ENCODE data around the gene ZNF444.
"Not testable (repeated sequence)": the region's sequence is repeated elsewhere in the genome, so short reads cannot be mapped to it uniquely, and the experiment has no call there.

The ZNF444 gene

DNA sequence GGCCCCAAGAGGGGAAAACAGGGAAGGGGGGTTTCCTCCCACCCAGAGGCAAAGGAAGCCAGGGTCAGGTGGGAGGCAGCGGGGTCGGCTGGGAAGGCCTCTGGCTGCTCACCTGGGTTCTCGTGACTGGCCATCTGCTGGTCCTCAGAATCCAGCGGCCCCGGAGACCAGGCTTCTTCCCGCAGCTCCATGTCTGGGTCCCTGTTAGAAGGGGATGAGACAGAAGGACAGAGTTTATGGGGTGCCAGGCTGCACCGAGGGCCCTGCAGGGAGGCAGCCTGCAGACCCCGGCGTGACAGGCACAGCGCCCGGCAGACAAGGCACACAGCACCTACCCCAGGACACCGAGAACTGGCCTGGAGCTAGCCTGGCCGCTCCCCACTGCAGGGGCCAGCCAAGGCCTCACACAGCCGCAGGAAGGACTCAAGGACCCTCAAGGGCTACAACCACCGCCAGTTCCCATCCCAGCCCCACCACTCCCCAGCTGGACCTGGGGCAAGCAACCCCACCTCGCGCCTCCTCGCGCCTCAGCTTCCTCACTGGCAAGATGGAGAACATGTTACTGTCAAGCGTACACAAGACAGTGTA, 38.0 kb upstream of the ZNF444 start:
- Histone ChIP-seq H3K27me3 (replicated peaks in 2 of 5; ENCODE audit: control insufficient read depth in 4 of 5, insufficient read depth in 5 of 5, low read length in 4 of 5) (no peaks in the 10 kb centered on the region), H3K4me1 (ENCODE audit: control extremely low read depth in 1 of 4, control insufficient read depth in 4 of 4, insufficient read depth in 4 of 4, low read length in 3 of 4) (peaks cover 5 to 66% (median 59%) of the 10 kb centered on the region in 4 experiments), H3K36me3 (ENCODE audit: control insufficient read depth in 4 of 4, insufficient read depth in 4 of 4, low read length in 3 of 4) (peaks cover 3 to 59% (median 24%) of the 10 kb centered on the region in 4 experiments), H3K27ac (ENCODE audit: insufficient read depth in 1 of 2, low read depth in 1 of 2, low read length in 2 of 2, poor library complexity in 1 of 2, severe bottlenecking in 2 of 2) (peak overlapping the region in 1 of 2 experiments; percentile 49), H3K4me3 (ENCODE audit: control insufficient read depth in 1 of 7, extremely low read depth in 1 of 7, insufficient read depth in 4 of 7, low read depth in 2 of 7, low read length in 6 of 7) (peak overlapping the region in 3 of 7 experiments; percentile 24 to 39 (median 36)), H3K9me3 (ENCODE audit: control extremely low read depth in 1 of 5, control insufficient read depth in 4 of 5, insufficient read depth in 2 of 5, low read depth in 1 of 5, low read length in 4 of 5) (no peaks in the 10 kb centered on the region)
- ChIA-PET CTCF (interaction anchor here (1.0 kb wide), 1 partner anchor 12 kb away, joined by 4 read pairs; no protein-coding TSS in a partner anchor), POLR2A (interaction anchor here (0.8 kb wide), 1 partner anchor 15 kb away, joined by 3 read pairs; no protein-coding TSS in a partner anchor)
- DNase-seq: peak in 2 of 3 donors; percentile 46 to 55
- whole genome bisulfite sequencing (ENCODE audit: insufficient coverage): 54% methylated on average over 16 of the region's 20 CpGs

DNA sequence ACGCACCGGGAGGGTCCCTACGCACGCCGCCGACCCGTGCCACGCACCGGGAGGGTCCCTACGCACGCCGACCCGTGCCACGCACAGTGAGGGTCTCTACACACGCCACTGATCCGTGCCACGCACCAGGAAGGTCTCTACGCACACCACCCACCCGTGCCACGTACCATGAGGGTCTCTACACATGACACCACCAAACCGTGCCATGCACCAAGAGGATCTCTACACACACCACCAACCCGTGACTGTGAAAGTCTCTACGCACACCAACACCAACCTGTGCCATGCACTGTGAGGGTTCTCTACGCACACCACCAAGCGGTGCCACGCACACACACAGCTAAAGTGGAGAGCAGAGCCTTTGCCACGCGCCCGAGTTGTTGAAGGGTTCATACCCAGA, 36.7 kb upstream of the ZNF444 start:
- WGBS (ENCODE audit: insufficient coverage): 91% methylated on average over 28 of the region's 29 CpGs
- H3K27ac ChIP-seq (ENCODE audit: insufficient read depth in 1 of 2, low read depth in 1 of 2, low read length in 2 of 2, poor library complexity in 1 of 2, severe bottlenecking in 2 of 2): peak overlapping the region in 1 of 2 experiments; percentile 14
- CTCF ChIA-PET: interaction anchor here (1.1 to 2.6 kb wide), 5 partner anchors 14 to 229 kb away, joined by 3 to 16 read pairs (median 7); no protein-coding TSS in a partner anchor

DNA sequence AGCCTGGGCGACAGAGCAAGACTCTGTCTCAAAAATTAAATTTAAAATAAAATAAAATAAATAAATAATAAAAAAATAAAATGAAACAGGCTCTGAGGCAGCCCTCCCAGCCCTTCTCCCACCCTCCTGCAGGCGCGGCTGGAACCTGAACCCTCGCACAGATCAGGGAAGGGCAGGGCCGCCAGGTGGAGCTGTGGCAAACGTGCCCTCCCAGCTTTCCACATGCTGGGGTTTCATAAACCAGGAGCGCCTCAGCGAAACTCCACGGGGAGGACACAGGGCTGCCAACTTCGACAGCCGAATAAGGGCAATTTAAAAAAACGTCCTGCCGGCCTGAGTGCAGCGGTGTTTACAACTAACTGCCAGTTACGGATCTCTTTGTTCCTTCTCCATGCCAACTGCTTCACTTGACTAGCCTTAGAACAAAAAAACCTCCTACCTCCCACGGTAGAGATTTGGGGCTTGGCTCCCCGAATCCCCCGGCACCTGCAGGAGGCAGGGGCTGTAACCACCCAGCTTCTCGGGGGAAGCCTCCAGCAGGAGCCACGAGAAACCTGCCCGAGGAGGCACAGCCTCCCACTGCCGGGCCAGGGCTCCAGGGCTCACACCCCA, 35.9 kb upstream of the ZNF444 start:
- 1% methylated on average over 17 of the region's 22 CpGs for WGBS (ENCODE audit: insufficient coverage)
- Histone ChIP-seq H3K4me3 (ENCODE audit: control insufficient read depth in 1 of 7, extremely low read depth in 1 of 7, insufficient read depth in 4 of 7, low read depth in 2 of 7, low read length in 6 of 7) (peak overlapping the region in 4 of 7 experiments; percentile 25 to 58 (median 38)), H3K27me3 (replicated peaks in 2 of 5; ENCODE audit: control insufficient read depth in 4 of 5, insufficient read depth in 5 of 5, low read length in 4 of 5) (no peaks in the 10 kb centered on the region), H3K4me1 (ENCODE audit: control extremely low read depth in 1 of 4, control insufficient read depth in 4 of 4, insufficient read depth in 4 of 4, low read length in 3 of 4) (peaks cover 6 to 85% (median 79%) of the 10 kb centered on the region in 4 experiments), H3K9me3 (ENCODE audit: control extremely low read depth in 1 of 5, control insufficient read depth in 4 of 5, insufficient read depth in 2 of 5, low read depth in 1 of 5, low read length in 4 of 5) (no peaks in the 10 kb centered on the region), H3K36me3 (ENCODE audit: control insufficient read depth in 4 of 4, insufficient read depth in 4 of 4, low read length in 3 of 4) (peaks cover 0 to 46% (median 9%) of the 10 kb centered on the region in 4 experiments), H3K27ac (ENCODE audit: insufficient read depth in 1 of 2, low read depth in 1 of 2, low read length in 2 of 2, poor library complexity in 1 of 2, severe bottlenecking in 2 of 2) (peak overlapping the region in 1 of 2 experiments; percentile 65)
- POLR2A ChIA-PET: interaction anchor here (0.6 kb wide), 1 partner anchor 14 kb away, joined by 3 read pairs; no protein-coding TSS in a partner anchor
- CTCF ChIA-PET: interaction anchor here (0.6 to 2.6 kb wide), 8 partner anchors 8 to 240 kb away, joined by 3 to 16 read pairs (median 4); no protein-coding TSS in a partner anchor
- peak; percentile 84 to 91 (median 88) for DNase-seq

More for the DNA sequence above, 36.7 kb upstream of the ZNF444 start:
- H3K9me3 ChIP-seq (ENCODE audit: control extremely low read depth in 1 of 5, control insufficient read depth in 4 of 5, insufficient read depth in 2 of 5, low read depth in 1 of 5, low read length in 4 of 5): no peaks in the 10 kb centered on the region
- DNase-seq: no peak
- POLR2A ChIA-PET: no interaction called here
- no peak overlapping the region for H3K4me3 ChIP-seq (ENCODE audit: control insufficient read depth in 1 of 7, extremely low read depth in 1 of 7, insufficient read depth in 4 of 7, low read depth in 2 of 7, low read length in 6 of 7)
- H3K27me3 ChIP-seq (replicated peaks in 2 of 5; ENCODE audit: control insufficient read depth in 4 of 5, insufficient read depth in 5 of 5, low read length in 4 of 5): no peaks in the 10 kb centered on the region
- peaks cover 6 to 79% (median 72%) of the 10 kb centered on the region in 4 experiments for H3K4me1 ChIP-seq (ENCODE audit: control extremely low read depth in 1 of 4, control insufficient read depth in 4 of 4, insufficient read depth in 4 of 4, low read length in 3 of 4)
- H3K36me3 ChIP-seq (ENCODE audit: control insufficient read depth in 4 of 4, insufficient read depth in 4 of 4, low read length in 3 of 4): peaks cover 0 to 53% (median 14%) of the 10 kb centered on the region in 4 experiments

DNA sequence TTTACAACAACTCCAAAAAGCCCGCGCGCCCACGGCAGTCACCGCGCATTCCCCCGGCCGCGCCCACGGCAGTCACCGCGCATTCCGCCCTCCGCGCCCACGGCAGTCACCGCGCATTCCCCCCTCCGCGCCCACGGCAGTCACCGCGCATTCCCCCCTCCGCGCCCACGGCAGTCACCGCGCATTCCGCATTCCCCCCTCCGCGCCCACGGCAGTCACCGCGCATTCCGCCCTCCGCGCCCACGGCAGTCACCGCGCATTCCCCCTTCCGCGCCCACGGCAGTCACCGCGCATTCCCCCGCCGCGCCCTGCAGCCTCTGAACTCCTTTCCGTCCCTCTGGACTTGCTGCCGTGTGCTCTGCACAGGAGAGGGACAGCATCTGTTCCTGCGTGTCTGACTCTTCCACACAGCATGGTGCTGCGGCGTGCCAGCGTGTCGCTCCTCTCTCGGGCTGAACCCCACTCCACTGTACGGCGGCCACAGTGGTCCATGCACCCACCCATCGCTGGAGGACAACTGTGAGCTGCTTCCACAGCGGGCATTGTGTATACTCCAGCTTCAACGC, 35.2 kb upstream of the ZNF444 start:
- H3K4me1 ChIP-seq (ENCODE audit: control extremely low read depth in 1 of 4, control insufficient read depth in 4 of 4, insufficient read depth in 4 of 4, low read length in 3 of 4): peaks cover 8 to 92% (median 86%) of the 10 kb centered on the region in 4 experiments
- H3K36me3 ChIP-seq (ENCODE audit: control insufficient read depth in 4 of 4, insufficient read depth in 4 of 4, low read length in 3 of 4): peaks cover 0 to 39% (median 6%) of the 10 kb centered on the region in 4 experiments
- POLR2A ChIA-PET; H3K27me3 ChIP-seq (replicated peaks in 2 of 5; ENCODE audit: control insufficient read depth in 4 of 5, insufficient read depth in 5 of 5, low read length in 4 of 5); H3K9me3 ChIP-seq (ENCODE audit: control extremely low read depth in 1 of 5, control insufficient read depth in 4 of 5, insufficient read depth in 2 of 5, low read depth in 1 of 5, low read length in 4 of 5); DNase-seq: not testable (repeated sequence)
- peak overlapping the region in 1 of 2 experiments; percentile 65 for H3K27ac ChIP-seq (ENCODE audit: insufficient read depth in 1 of 2, low read depth in 1 of 2, low read length in 2 of 2, poor library complexity in 1 of 2, severe bottlenecking in 2 of 2)
- 95% methylated on average over 43 of the region's 61 CpGs for WGBS (ENCODE audit: insufficient coverage)
- CTCF ChIA-PET: interaction anchor here (1.2 to 2.6 kb wide), 3 partner anchors 9 to 147 kb away, joined by 3 to 16 read pairs (median 7); no protein-coding TSS in a partner anchor
- peak overlapping the region in 3 of 7 experiments; percentile 25 to 58 (median 36) for H3K4me3 ChIP-seq (ENCODE audit: control insufficient read depth in 1 of 7, extremely low read depth in 1 of 7, insufficient read depth in 4 of 7, low read depth in 2 of 7, low read length in 6 of 7)

DNA sequence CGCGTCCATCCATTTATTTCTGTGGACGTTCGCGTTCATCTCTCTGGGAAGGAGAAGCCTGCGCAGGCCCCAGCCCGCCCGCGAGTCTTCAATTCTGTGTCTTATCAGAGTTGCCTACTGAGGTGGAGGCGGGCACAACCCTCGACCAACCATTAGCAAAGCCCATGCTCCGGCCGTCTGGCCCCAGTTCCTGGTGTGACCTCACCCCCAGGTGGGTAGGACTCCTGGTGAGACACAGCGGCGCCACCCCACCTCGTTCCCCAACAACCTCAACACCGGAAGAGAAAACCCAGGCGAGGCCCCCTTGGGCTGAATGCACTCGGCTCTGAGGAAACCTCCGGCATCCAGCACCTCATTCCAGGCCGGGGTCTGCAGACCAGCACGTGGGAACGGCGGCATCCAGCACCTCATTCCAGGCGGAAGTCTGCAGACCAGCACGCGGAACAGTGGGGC, 34.7 kb upstream of the ZNF444 start:
- CTCF ChIA-PET: interaction anchor here (1.2 to 2.6 kb wide), 3 partner anchors 10 to 146 kb away, joined by 3 to 16 read pairs (median 5); no protein-coding TSS in a partner anchor
- 66% methylated on average over 25 of the region's 27 CpGs for WGBS (ENCODE audit: insufficient coverage)

DNA sequence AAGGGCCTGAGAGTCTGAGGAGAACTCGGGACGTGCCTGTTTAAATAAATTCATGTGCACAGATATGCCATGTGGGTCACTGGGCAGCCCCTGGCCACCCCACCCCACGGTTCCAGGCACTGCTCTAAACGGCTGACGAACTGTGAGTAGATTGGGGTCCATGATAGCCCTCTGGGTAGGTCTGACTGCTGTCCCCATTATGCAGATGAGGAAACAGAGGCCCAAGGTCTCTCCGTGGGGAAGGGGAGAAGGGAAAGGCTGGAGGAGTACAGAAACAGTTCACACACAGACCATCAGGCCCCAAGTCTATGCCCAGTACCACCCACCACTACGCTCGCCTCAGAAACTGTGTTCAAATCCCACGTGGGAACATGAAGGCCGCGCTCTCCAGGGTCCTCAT, 34.1 kb upstream of the ZNF444 start:
- H3K27me3 ChIP-seq (replicated peaks in 2 of 5; ENCODE audit: control insufficient read depth in 4 of 5, insufficient read depth in 5 of 5, low read length in 4 of 5): no peaks in the 10 kb centered on the region
- no peak for DNase-seq
- H3K27ac ChIP-seq (ENCODE audit: insufficient read depth in 1 of 2, low read depth in 1 of 2, low read length in 2 of 2, poor library complexity in 1 of 2, severe bottlenecking in 2 of 2): peak overlapping the region in 1 of 2 experiments; percentile 5
- POLR2A ChIA-PET: no interaction called here
- no peaks in the 10 kb centered on the region for H3K9me3 ChIP-seq (ENCODE audit: control extremely low read depth in 1 of 5, control insufficient read depth in 4 of 5, insufficient read depth in 2 of 5, low read depth in 1 of 5, low read length in 4 of 5)
- CTCF ChIA-PET: interaction anchor here (1.4 to 2.0 kb wide), 2 partner anchors 10 to 47 kb away, joined by 4 to 5 read pairs; no protein-coding TSS in a partner anchor
- H3K4me3 ChIP-seq (ENCODE audit: control insufficient read depth in 1 of 7, extremely low read depth in 1 of 7, insufficient read depth in 4 of 7, low read depth in 2 of 7, low read length in 6 of 7): peak overlapping the region in 2 of 7 experiments; percentile 26 to 50
- peaks cover 0 to 28% (median 3%) of the 10 kb centered on the region in 4 experiments for H3K36me3 ChIP-seq (ENCODE audit: control insufficient read depth in 4 of 4, insufficient read depth in 4 of 4, low read length in 3 of 4)
- WGBS (ENCODE audit: insufficient coverage): 88% methylated on average over 10 of the region's 11 CpGs
- H3K4me1 ChIP-seq (ENCODE audit: control extremely low read depth in 1 of 4, control insufficient read depth in 4 of 4, insufficient read depth in 4 of 4, low read length in 3 of 4): peaks cover 8 to 93% (median 91%) of the 10 kb centered on the region in 4 experiments

More for the DNA sequence above, 34.7 kb upstream of the ZNF444 start:
- Histone ChIP-seq H3K9me3 (ENCODE audit: control extremely low read depth in 1 of 5, control insufficient read depth in 4 of 5, insufficient read depth in 2 of 5, low read depth in 1 of 5, low read length in 4 of 5) (no peaks in the 10 kb centered on the region), H3K36me3 (ENCODE audit: control insufficient read depth in 4 of 4, insufficient read depth in 4 of 4, low read length in 3 of 4) (peaks cover 0 to 34% (median 4%) of the 10 kb centered on the region in 4 experiments), H3K27me3 (replicated peaks in 2 of 5; ENCODE audit: control insufficient read depth in 4 of 5, insufficient read depth in 5 of 5, low read length in 4 of 5) (no peaks in the 10 kb centered on the region), H3K4me3 (ENCODE audit: control insufficient read depth in 1 of 7, extremely low read depth in 1 of 7, insufficient read depth in 4 of 7, low read depth in 2 of 7, low read length in 6 of 7) (peak overlapping the region in 2 of 7 experiments; percentile 26 to 50), H3K27ac (ENCODE audit: insufficient read depth in 1 of 2, low read depth in 1 of 2, low read length in 2 of 2, poor library complexity in 1 of 2, severe bottlenecking in 2 of 2) (no peak overlapping the region), H3K4me1 (ENCODE audit: control extremely low read depth in 1 of 4, control insufficient read depth in 4 of 4, insufficient read depth in 4 of 4, low read length in 3 of 4) (peaks cover 8 to 93% (median 89%) of the 10 kb centered on the region in 4 experiments)
- POLR2A ChIA-PET: no interaction called here
- DNase-seq: no peak
